Panc1 (cell line): ENCODE results near the gene SDK1. TPM values are rescaled to one million over a fixed set of nuclear protein-coding genes. Genes with fewer than 3 reads are reported as not detected.

Experiments
- ATAC-seq: fragments of 200-7000 bp; cut with Tn5 transposase; 2 replicates; pipeline ENCODE4 v1.9.1; 2020; ENCODE audit warnings: mild to moderate bottlenecking, moderate library complexity
- BruUV-seq: library from RNA; stranded (reverse); fragments of 400-500 nt; replicated peaks from 2 replicates; lab custom pipeline; 2021; lab: Mats Ljungman, UMichigan
- CTCF ChIA-PET: fragments of 300-600 bp; sonication (Branson Sonifier 250); formaldehyde crosslinking; loops from one replicate; lab custom pipeline; 2022; ENCODE audit warnings: antibody characterized with exemption; lab: Charles Lee
- POLR2A ChIA-PET: fragments of 300-600 bp; sonication (Branson Sonifier 250); formaldehyde crosslinking; loops from one replicate; lab custom pipeline; 2022; ENCODE audit warnings: antibody characterized with exemption; lab: Charles Lee
- DNase-seq: peaks from one replicate; pipeline ENCODE4 v3.0.0-alpha.2; 2010; ENCODE audit warnings: low read depth, low spot score
- H3K27ac ChIP-seq: 2 replicates; pipeline ENCODE4 v1.5.1; 2011; ENCODE audit warnings: mild to moderate bottlenecking, low read length, inconsistent platforms
- H3K27me3 ChIP-seq: fragments of 200-500 bp; sonication (Bioruptor generic); 2 replicates; pipeline ENCODE4 v1.6.0; 2014; ENCODE audit warnings: low read length, inconsistent platforms; ENCODE audit not compliant: control insufficient read depth, insufficient read depth
- H3K36me3 ChIP-seq: fragments of 200-500 bp; sonication (Bioruptor generic); 2 replicates; pipeline ENCODE4 v1.5.1; 2014; ENCODE audit warnings: inconsistent platforms, mild to moderate bottlenecking, low read length, moderate library complexity; ENCODE audit not compliant: control insufficient read depth, insufficient read depth
- H3K4me1 ChIP-seq: 2 replicates; pipeline ENCODE4 v1.5.1; 2011; ENCODE audit warnings: inconsistent platforms, mild to moderate bottlenecking, low read length, moderate library complexity; ENCODE audit not compliant: control insufficient read depth, insufficient read depth
- H3K4me3 ChIP-seq, 2 experiments: 2 replicates each; pipeline ENCODE4 v1.5.1; 2011 to 2012; ENCODE audit warnings: low read depth in 2 of 2, low read length in 2 of 2, mild to moderate bottlenecking in 2 of 2, inconsistent platforms in 1 of 2, moderate library complexity in 1 of 2
- H3K9me3 ChIP-seq: fragments of 200-500 bp; sonication (Bioruptor generic); 2 replicates; pipeline ENCODE4 v1.5.1; 2014; ENCODE audit warnings: low read depth, mild to moderate bottlenecking, inconsistent platforms, low read length, moderate library complexity; ENCODE audit not compliant: control insufficient read depth, insufficient read depth
- POLR2AphosphoS5 ChIP-seq: IDR thresholded peaks from 2 replicates; pipeline ENCODE4 v1.6.1; 2012; ENCODE audit warnings: mild to moderate bottlenecking, low read depth, low read length, moderate library complexity
- SIN3A ChIP-seq: IDR thresholded peaks from 2 replicates; pipeline ENCODE4 v1.6.1; 2012; ENCODE audit warnings: low read depth, mild to moderate bottlenecking, low read length, moderate library complexity, borderline replicate concordance; ENCODE audit not compliant: insufficient read depth
- TCF7L2 ChIP-seq: IDR thresholded peaks from 2 replicates; pipeline ENCODE4 v1.6.1; 2011; ENCODE audit warnings: mild to moderate bottlenecking, low read depth, low read length, inconsistent platforms
- in situ Hi-C: cut with HindIII; loops from 2 replicates; pipeline ENCODE4 v1.10.0; 2016; ENCODE audit warnings: low sequenced_read_pairs, low pct_unique_long_range_greater_than_20kb
- intact Hi-C: fragments of 100-400 bp; cut with micrococcal nuclease; formaldehyde crosslinking; loops from one replicate; pipeline ENCODE4 v1.10.0; 2022; ENCODE audit not compliant: unreplicated experiment
- total RNA-seq: library from RNA; stranded (reverse); gene quantifications from one replicate; pipeline ENCODE4 v1.2.1, GENCODE V29; 2021; ENCODE audit not compliant: unreplicated experiment
- TF ChIP-seq, protein P1 (sequence below), 2 experiments: IDR thresholded peaks; 2 replicates each; pipeline ENCODE4 v1.6.1; 2011 to 2012; ENCODE audit warnings: low read depth in 2 of 2, control low read depth in 1 of 2, low read length in 1 of 2, mild to moderate bottlenecking in 1 of 2, moderate library complexity in 1 of 2; ENCODE audit not compliant: insufficient read depth in 1 of 2
- TF ChIP-seq, protein P2 (sequence below): fragments of 450-650 bp; IDR thresholded peaks from 2 replicates; pipeline ENCODE4 v1.5.1; 2017; ENCODE audit warnings: mild to moderate bottlenecking

Gene SDK1
- total RNA-seq, 1 experiment from 2014 or later: 47.4 TPM

DNA sequence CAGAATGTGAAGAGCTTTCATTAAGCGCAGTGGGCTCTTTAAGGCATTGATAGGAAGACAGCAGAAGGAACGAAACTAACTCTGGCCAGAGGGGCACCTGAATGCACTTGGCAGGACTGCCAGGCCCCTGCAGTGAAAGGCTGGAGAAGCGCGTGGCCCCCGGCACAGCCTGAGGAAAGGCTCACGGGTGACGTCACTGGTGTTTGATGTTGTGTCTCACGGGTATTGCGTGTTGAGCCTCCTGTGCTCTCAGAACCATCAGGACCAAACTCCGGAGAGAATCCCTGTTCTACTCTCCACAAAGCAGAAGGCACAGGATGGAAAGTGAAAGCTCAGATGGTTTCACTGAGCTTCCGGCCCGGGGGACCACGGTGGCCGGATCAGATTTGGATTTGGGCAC, 865.3 kb downstream of the SDK1 start:
- no peaks in the 10 kb centered on the region for H3K27me3 ChIP-seq
- ChIA-PET CTCF (no interaction called here), POLR2A (no interaction called here)
- no peaks in the 10 kb centered on the region for H3K9me3 ChIP-seq
- no peak for TF ChIP-seq TCF7L2
- TF ChIP-seq SIN3A: no peak
- TF ChIP-seq, protein P1, sequence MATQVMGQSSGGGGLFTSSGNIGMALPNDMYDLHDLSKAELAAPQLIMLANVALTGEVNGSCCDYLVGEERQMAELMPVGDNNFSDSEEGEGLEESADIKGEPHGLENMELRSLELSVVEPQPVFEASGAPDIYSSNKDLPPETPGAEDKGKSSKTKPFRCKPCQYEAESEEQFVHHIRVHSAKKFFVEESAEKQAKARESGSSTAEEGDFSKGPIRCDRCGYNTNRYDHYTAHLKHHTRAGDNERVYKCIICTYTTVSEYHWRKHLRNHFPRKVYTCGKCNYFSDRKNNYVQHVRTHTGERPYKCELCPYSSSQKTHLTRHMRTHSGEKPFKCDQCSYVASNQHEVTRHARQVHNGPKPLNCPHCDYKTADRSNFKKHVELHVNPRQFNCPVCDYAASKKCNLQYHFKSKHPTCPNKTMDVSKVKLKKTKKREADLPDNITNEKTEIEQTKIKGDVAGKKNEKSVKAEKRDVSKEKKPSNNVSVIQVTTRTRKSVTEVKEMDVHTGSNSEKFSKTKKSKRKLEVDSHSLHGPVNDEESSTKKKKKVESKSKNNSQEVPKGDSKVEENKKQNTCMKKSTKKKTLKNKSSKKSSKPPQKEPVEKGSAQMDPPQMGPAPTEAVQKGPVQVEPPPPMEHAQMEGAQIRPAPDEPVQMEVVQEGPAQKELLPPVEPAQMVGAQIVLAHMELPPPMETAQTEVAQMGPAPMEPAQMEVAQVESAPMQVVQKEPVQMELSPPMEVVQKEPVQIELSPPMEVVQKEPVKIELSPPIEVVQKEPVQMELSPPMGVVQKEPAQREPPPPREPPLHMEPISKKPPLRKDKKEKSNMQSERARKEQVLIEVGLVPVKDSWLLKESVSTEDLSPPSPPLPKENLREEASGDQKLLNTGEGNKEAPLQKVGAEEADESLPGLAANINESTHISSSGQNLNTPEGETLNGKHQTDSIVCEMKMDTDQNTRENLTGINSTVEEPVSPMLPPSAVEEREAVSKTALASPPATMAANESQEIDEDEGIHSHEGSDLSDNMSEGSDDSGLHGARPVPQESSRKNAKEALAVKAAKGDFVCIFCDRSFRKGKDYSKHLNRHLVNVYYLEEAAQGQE (IDR thresholded peaks at IDR 0.05; ENCODE audit: insufficient read depth in 1 of 2, low read depth in 2 of 2, low read length in 1 of 2): no peak
- TF ChIP-seq, protein P2, sequence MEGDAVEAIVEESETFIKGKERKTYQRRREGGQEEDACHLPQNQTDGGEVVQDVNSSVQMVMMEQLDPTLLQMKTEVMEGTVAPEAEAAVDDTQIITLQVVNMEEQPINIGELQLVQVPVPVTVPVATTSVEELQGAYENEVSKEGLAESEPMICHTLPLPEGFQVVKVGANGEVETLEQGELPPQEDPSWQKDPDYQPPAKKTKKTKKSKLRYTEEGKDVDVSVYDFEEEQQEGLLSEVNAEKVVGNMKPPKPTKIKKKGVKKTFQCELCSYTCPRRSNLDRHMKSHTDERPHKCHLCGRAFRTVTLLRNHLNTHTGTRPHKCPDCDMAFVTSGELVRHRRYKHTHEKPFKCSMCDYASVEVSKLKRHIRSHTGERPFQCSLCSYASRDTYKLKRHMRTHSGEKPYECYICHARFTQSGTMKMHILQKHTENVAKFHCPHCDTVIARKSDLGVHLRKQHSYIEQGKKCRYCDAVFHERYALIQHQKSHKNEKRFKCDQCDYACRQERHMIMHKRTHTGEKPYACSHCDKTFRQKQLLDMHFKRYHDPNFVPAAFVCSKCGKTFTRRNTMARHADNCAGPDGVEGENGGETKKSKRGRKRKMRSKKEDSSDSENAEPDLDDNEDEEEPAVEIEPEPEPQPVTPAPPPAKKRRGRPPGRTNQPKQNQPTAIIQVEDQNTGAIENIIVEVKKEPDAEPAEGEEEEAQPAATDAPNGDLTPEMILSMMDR: no peak
- TF ChIP-seq POLR2AphosphoS5: no peak
- in situ Hi-C loops: no loop called here
- ATAC-seq (no peak), DNase-seq (no peak)
- no peaks in the 10 kb centered on the region for H3K36me3 ChIP-seq
- no peak overlapping the region for H3K27ac ChIP-seq
- H3K4me3 ChIP-seq: no peak overlapping the region
- intact Hi-C loops: no loop called here
- no TSS peak for BruUV-seq
- no peaks in the 10 kb centered on the region for H3K4me1 ChIP-seq

DNA sequence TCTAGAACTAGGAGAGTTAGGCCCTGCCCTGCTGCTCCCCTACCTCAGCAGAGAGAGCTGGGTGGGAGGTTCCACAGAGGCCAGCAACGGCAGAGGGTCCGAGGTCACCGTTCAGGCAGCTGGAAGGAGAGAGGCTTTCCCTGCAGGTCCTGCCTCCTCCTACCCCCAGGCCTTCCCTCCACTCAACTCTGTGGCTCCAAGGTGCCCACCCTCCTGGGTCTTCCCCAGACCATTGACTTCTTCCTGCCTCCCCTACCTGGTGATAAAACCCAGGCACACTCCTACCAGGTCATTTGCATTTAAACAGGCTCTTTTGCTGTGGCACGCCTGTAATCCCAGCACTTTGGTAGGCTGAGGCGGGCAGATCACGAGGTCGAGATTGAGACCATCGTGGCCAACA, 865.8 kb downstream of the SDK1 start:
- no TSS peak for BruUV-seq
- intact Hi-C loops: no loop called here
- no peaks in the 10 kb centered on the region for H3K36me3 ChIP-seq
- no peak overlapping the region for H3K4me3 ChIP-seq
- in situ Hi-C loops: no loop called here
- no peak overlapping the region for H3K27ac ChIP-seq
- no peaks in the 10 kb centered on the region for H3K9me3 ChIP-seq
- DNase-seq (no peak), ATAC-seq (no peak)
- no peaks in the 10 kb centered on the region for H3K27me3 ChIP-seq
- no peaks in the 10 kb centered on the region for H3K4me1 ChIP-seq
- CTCF ChIA-PET: no interaction called here
- TF ChIP-seq POLR2AphosphoS5 (no peak), SIN3A (no peak), TCF7L2 (no peak)
- TF ChIP-seq, protein P2: no peak
- TF ChIP-seq, protein P1 (IDR thresholded peaks at IDR 0.05; ENCODE audit: insufficient read depth in 1 of 2, low read depth in 2 of 2, low read length in 1 of 2): no peak
- POLR2A ChIA-PET: no interaction called here
